GM19351 (cell line): ENCODE results near the gene PCDH15.

ENCODE experiments used
- ATAC-seq: cut with Tn5 transposase; IDR thresholded peaks from one replicate; pipeline ENCODE4 v1.9.1; 2021; ENCODE audit warnings: mild to moderate bottlenecking, moderate library complexity; ENCODE audit not compliant: unreplicated experiment

Gene PCDH15

DNA sequence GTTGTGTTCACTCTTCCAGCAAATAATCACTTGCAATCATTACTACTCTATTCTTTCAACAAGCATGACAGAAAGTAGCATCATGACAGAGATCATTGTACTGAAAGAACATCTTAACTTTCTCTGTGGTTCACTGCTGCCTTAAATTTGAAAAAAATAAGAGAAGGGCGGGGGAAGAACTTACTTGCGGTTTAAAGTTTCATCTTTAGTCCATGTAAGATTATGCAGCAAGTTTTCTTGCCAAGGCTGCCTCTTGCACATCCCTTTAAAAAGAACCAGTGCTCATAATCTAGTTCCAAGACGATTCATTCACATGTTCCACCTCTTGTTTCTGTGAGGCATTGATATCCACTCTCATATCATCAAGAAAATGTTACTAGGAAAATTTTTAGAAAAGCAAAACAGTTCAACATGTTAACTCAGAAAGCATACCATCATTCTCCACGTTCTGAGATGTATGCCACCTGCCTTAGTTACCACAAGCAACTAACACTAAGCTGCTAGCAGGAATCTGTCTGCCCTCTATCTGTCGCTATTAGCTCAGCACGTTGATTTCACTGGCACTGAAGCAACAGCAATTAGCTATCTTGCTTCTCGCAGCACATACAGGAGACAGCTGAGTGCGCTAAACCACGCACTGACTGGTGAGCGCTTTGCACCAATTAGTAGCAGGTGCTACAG, at the start of gene PCDH15:
Gene PCDH15 (minus strand): TSS at position 491 of the 681 bp plus-strand sequence. CDS start 136,969 bp downstream, outside the sequence.
- no peak for ATAC-seq

DNA sequence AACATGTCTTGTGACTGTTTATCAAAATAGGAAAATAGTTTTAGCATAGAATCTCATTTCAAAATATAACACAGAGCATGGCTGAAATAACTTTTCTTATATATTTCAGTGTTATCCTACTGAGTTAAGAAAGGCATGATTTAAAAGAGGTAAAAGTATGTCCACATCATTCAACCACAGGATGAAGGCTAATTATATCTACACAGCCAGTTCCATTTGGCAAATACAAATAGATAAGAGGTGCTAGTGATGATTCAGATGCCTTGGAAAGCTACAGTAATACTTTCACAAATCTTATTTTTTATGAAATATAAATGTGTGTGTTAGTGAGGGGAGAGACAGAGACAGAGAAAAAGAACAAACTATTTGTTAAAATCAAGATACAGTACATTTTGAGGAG, 42.9 kb upstream of the PCDH15 start:
- no peak for ATAC-seq

DNA sequence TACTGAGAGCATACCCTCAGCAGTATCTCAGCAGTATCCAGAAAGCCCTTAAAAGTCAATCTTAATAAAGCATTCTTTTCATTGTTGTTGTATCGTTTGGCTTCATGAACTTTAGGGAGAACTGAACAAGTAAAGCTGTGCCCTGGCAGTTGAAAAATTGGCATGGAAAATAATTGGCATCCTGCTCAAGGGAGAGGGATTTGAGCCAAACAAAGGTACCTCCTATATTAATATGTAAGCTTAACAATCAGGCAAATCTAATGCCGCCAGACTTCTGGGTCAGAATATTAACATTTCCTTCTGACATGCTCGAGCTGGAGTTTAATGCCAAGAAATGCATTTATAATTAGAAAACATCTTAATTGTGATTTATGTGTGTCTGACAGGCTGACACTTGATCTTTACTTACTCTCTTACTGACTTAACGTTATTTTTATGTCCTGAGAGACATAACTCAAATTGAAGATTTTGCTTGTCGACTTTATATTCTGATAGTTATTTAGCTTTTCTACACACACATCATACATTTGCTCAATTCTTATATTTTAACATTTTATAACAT, 42.1 kb upstream of the PCDH15 start:
- no peak for ATAC-seq

DNA sequence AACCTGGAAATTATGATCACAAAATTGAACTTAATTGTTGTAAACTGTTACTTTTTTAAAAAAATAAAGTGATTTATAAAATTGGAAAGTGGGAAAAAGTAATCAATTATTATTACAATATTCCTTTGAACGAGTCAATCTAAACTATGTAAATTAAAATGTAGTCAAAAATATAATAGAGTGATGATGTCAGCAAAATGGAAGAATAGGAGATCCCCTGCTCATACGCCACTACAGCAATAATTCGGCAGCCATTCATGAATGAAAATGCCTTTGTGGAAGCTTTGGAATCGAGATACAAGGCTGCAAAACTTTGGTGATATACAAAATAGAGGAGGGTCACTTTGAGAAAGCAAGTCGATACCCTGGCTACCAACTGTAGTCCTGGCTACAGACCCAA, 36.4 kb upstream of the PCDH15 start:
- ATAC-seq = no peak

DNA sequence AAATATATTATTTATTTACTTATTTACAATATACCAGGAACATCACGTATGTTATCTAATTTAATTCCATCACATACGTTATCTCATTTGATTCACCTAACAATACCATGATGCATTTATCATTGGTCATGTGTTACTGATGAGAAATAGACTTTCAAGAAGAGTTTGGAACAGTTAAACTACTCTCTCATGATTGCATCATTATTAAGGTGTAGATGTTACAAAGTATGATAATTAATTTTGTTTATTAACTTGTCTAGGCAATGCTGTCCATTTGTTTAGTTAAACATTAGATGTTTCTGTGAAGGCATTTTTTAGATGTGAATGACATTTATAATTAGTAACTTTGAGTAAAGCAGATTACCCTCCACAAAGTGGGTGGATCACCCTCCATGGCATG, 32.0 kb upstream of the PCDH15 start:
- ATAC-seq = no peak

DNA sequence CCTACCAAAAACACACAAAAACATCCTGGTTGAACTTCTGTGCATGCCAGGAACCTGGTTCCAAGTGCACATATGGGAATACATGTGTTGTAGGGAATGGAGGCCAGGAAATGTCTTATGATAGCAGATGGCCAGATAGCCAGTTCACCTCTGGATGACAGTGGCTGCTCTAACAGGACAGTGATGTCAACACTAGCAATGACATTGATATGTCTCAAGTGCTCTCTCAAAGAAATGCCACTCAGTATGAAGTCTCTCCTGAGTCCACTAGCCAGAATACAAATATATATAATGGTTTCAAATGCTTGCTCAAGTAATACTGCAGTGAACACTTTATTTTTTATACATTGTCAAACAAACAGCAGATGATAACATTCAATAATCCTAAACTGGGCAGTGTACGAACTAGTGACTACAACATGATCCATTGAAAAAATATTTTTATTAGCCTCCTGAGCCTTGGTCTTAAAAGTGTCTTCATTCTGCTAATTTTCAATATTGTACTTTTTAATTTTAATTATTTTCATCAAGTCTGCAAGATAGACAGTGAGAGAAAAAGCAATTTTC, 26.0 kb upstream of the PCDH15 start:
- no peak for ATAC-seq

DNA sequence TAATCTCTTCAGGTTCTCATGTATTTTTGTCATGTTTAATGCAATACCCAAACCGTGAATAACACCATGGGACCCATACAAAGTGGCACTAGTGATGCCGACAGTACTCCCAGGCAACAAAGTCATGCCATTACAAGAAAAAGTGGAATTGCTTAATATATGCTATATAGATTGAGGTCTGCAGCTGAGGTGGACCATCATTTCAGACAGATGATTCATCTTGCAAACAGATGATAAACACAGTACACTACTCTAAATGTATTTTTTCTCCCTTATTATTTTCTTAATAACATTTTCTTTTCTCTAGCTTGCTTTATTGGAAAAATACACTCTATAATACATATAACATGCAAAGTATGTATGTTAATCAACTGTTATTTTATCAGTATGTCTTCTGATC, 14.6 kb upstream of the PCDH15 start:
- no peak for ATAC-seq

DNA sequence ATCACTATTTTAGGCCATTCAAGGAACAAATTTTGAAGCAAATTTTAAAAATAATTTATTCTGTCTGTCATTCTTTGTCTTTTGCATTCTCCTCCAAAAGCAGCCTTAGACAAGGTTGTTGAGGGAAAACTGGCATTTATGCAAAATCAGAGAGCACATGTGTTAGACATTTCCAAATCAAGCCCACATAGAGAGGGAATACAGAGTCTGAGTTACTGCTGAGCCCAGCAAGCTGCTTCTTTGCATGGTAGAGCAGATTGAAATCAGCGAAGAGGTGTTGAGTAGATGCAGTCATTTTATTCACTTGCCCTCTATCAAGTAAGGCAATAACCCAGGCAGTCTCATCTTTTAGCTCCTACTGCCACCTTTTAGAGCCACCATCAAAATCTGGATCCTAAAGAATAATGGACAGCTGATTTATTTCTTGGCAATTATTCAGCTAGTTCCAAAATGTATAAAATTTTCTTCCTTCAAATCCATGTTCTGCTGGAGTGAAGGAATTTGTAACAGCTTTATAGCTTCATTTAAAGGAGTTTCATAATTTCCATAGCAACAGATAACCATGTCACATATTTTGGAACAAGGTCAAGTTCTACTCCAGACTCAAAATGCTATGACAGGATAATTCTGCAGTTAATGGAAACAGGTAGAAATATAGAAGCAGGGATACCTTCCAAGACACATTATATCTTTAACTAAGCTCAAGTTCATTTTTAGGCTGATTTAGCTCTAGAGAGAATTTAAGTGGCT, 7.3 kb upstream of the PCDH15 start:
- ATAC-seq = no peak

DNA sequence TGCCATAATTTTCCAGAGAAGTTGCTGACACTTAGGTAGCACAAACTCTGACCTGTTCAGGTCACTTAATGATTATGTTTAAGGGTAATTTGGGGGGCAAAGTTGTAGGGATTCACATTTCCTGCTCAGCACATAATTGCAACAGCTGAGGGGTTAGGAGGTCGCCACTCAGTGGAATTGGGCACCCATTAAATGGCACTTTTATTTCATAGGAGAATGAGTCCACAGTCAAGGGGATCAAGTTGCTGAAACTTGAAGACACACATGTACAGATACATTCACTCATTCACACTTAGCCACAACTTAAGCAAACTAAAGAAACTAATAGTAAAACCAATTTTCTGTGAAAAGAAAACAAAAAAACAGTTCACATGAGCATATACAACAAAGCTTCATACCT, 1.5 kb downstream of the PCDH15 start:
- ATAC-seq = no peak

DNA sequence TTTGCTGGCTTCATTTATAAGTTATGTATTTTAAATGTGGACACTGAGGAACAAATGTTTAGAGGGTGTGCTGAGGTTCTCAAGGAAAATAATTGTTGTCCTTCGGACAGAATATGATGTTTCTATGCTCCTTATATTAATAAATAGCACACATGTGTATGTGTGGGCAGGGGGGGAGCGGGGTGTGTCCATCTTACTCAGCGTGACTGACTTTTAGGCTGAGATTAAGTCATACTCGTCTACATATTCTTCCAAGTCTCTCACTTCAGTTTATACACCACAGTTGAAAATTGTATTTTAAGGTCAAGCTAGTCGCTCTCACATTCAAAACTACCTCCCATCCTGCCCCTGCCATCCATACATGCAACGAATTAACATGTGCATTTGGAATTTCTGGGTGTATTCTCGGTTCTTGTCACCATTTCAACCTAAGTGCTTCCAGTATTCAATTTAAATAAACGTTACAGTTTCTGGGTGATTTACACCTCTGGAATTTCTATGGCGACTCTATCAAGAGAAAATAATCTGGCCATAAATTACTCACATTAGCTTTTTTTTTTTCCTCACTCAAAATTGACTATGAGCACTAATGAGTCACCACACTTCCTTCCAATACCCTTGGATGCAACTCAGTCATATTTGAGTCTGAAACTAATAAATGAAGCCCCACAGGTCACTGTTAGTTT, 3.3 kb downstream of the PCDH15 start:
- no peak for ATAC-seq

DNA sequence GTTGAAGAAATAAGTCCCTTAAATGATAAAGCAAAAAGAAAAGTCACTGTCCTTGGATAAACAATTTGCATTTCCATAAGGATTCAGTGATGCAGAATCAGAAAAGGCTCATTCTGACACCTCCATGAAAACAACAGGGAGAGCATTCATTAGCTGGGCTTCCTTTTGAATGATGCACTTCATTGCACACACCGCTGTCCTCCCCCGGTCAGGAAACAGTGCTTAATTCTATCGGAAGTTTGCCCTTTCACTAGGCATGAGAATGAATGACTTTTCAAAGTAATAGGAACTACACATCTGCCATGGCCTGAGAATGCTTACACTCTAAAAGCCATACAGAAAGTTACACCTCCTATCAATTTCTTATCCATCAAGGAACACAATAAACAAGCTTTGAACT, 4.2 kb downstream of the PCDH15 start:
- ATAC-seq = no peak

DNA sequence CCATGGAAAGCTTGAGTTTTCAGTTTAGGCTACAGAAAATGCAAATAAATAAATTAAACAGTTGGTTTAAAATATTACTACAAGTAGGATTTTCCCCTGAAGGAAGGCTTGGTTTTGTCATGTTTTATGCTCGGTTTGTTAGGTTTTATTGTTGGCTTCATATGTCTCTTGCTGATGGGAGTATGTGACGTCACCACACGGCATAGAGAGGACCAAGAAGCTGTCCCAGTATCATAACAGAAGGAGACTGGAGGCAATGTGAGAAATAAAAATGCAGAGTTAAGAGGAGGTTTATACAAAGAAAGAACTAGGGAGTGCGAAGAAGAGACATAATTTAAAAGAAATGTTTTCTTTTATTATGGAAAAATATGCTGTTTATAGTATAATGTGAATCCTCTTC, 24.4 kb downstream of the PCDH15 start:
- no peak for ATAC-seq

DNA sequence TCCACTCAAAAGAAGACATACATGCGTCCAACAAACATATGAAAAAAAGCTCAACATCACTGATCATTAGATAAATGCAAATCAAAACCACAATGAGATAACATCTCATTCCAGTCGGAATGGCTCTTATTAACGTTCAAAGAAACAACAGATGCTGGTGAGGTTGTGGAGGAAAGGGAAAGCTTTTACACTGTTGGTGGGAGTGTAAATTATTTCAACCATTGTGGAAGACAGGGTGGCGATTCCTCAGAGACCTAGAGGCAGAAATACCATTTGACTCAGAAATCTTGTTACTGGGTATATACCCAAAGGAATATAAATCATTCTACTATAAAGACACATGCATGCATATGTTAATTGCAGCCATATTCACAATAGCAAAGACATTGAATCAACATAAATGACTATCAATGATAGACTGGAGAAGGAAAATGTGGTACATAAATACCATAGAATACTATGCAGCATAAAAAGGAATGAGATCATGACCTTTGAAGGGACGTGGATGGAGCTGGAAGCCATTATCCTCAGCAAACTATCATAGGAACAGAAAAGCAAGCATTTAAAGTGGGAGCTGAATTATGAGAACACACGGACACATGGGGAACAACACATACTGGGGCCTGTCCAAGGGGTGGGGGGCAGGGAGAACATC, 28.4 kb downstream of the PCDH15 start:
- no peak for ATAC-seq

DNA sequence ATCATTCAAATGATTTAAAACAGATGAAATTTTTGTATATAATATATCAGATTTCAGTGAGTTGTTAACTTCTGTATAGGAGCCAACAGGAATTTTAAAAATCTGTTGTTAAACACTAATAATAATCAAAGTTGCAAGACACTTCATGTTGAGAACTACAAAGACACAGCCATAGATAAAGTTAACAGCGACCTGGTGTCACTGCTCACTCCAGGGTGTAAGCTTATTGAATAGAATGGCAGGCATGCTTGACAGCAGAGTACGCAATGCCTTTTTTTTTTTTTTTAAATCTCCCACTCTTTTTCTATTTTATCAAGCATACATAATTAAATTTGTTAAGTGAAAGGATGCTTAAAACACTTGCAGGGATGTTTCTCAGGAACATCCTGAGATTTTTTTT, 32.0 kb downstream of the PCDH15 start:
- no peak for ATAC-seq

DNA sequence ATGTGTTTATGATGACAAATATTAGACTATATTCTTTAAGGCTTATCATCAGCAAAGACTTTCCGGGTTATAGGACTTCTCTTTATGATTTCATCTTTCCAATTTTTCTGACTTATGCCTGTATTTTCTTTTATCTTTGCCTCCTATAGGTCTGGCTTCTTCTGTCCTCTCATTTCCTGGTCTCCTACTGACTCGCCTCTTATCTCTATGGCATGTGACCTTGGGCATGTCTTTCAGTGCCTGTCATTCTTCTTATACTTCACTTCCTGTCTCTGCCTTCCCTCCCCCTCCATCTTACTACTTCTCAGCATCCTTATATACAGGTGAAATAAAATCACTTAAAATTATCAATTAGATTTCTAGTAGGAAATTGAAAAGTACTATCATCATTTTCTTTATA, 42.2 kb downstream of the PCDH15 start:
- no peak for ATAC-seq

DNA sequence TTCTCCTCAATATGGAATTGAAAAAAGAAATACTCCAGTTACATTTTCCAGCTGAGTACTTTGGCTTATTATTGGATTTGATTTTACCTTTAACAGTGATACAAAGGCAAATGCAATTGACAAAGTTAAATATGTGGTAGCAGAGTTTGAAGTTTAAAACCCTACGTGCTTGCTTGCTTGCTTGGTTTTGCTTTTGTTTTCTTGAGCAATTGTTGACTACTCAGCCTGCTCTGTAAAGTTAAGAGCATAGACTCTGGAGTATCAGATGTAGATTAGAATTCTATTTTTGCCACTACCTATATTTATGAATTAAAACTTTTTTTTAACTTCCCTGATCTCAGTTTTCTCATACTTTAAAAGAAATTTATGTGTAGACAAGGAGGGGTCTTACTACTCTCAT, 51.4 kb downstream of the PCDH15 start:
- no peak for ATAC-seq

DNA sequence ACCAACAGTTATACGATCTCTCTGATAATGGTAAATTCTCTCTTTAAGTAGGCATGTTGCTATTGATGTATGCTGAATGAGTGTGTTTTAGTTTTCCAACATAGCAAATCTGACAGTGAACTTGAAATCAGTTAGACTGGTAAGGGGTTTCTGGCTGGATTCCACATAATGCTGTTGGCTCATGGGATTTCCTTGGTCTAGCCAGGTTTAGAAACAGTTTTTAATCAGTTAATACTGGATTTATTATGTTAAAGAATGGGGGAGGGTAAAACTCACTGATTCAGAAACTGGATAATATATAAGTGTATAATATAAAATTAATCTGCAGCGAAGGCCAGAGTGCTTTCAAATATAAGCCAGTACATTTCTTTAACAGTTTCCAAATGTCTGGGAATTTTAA, 55.6 kb downstream of the PCDH15 start:
- no peak for ATAC-seq

DNA sequence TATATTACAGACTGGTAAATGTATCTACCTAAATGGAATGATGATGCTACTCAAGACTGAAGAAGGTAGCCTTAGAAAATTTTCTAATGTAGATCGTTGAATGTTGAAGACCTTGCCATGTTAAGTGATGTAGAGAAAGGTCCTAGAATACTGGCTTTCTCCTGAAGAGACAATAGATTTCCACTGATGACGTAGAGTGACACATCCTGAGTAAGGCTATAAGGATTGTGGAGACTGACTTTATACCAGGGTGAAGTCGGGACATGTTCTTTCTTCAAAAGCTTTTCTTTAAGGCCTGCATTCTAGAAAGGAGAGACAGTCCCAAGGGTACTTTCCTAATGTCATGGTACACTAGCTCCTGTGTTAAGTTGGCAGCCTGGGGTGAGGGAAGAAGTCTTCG, 58.6 kb downstream of the PCDH15 start:
- no peak for ATAC-seq

DNA sequence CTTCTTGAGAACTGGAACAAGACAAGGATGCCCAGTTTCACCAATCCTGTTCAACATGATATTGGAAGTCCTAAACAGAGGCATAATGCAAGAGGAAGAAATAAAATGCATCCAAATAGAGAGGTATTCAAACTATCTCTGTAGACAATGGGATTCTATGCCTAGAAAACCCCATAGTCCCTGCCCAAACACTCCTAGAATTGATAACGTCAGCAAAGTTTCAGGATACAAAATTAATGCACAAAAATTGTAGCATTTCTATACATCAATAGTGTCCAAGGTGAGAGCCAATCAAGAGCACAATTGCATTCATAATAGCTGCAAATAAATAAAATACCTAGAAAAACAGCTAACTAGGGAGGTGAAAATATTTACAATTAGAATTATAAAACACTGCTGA, 72.5 kb downstream of the PCDH15 start:
- no peak for ATAC-seq

DNA sequence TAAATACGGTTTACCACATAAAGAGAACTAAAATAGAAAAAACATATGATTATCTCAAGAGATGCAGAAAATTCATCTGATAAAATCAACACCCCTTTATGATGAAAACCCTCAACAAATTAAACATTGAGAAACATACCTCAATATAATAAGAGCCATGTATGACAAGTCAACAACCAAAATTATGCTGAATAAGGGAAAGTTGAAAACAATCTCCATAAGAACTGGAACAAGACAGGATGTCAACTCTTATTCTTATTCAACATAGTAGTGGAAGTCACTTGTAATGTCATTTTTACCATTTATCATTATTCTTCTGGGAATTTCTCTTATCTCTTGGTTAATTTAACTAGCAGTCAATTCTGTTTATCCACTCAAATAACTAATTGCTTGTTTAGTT, 79.0 kb downstream of the PCDH15 start:
- no peak for ATAC-seq

DNA sequence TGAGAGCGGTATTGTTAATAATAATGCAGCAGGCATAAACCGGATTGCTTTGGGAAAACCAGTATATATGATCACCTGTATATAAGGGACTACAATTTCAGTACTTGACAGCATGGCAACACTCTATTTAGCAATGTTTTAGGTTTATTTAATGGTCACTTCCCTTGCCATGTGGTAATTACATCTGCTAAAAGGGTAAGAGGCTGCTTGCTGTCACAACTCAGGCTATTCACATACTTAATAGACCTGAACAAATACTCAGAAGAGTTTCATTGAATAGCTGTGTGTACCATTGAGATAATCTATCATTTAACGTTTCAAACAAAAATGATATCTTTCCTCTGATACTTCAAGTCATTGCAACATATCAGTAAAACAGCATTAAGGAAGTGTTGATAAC, 90.1 kb downstream of the PCDH15 start:
- ATAC-seq = no peak
